Ascending aorta (tissue), 2 donors: Measurements from ENCODE around the gene SPTBN5. TPM values are rescaled to one million over a fixed set of nuclear protein-coding genes. Genes with fewer than 3 reads are reported as not detected.

Source experiments
- DNase-seq, 2 donors: peaks; one replicate each; pipeline ENCODE4 v3.0.0-alpha.2; 2019; ENCODE audit warnings: low spot score in 2 of 2
- H3K27ac ChIP-seq, 2 donors: fragments of 200-600 bp; sonication (generic); one replicate each; pipeline ENCODE4 v1.5.1; 2016 to 2017; ENCODE audit warnings: mild to moderate bottlenecking in 1 of 2
- H3K27me3 ChIP-seq: fragments of 200-600 bp; sonication (generic); one replicate; pipeline ENCODE4 v1.5.1; 2017
- H3K36me3 ChIP-seq, 2 donors: fragments of 200-600 bp; sonication (generic); one replicate each; pipeline ENCODE4 v1.5.1; 2016
- H3K4me1 ChIP-seq, 2 donors: fragments of 200-600 bp; sonication (generic); one replicate each; pipeline ENCODE4 v1.5.1; 2016 to 2017; ENCODE audit warnings: mild to moderate bottlenecking in 1 of 2
- H3K4me3 ChIP-seq, 2 donors: fragments of 200-600 bp; sonication (generic); one replicate each; pipeline ENCODE4 v1.5.1; 2016 to 2017; ENCODE audit warnings: mild to moderate bottlenecking in 1 of 2
- H3K9me3 ChIP-seq, 2 donors: fragments of 200-600 bp; sonication (generic); one replicate each; pipeline ENCODE4 v1.5.1; 2016
- intact Hi-C: fragments of 100-400 bp; cut with DNase I; formaldehyde crosslinking; loops from one replicate; pipeline ENCODE4 v1.15.1; 2023
- total RNA-seq: library from RNA; depleted of rRNA; stranded (reverse); fragments of >200 nt; gene quantifications from one replicate; pipeline ENCODE4 v1.1.0, GENCODE V29; 2016
- TF ChIP-seq, protein P1 (sequence below), 3 experiments: fragments of 200-600 bp in 2 of 3; fragments of 450-650 bp in 1 of 3; sonication (generic) in 2 of 3; IDR thresholded peaks; one replicate each; pipeline ENCODE4 v1.5.1; 2016 to 2019; ENCODE audit warnings: antibody characterized with exemption in 3 of 3, mild to moderate bottlenecking in 1 of 3, moderate library complexity in 1 of 3

SPTBN5 gene
- total RNA-seq, 1 donor from 2014 or later: 1.5 TPM

DNA sequence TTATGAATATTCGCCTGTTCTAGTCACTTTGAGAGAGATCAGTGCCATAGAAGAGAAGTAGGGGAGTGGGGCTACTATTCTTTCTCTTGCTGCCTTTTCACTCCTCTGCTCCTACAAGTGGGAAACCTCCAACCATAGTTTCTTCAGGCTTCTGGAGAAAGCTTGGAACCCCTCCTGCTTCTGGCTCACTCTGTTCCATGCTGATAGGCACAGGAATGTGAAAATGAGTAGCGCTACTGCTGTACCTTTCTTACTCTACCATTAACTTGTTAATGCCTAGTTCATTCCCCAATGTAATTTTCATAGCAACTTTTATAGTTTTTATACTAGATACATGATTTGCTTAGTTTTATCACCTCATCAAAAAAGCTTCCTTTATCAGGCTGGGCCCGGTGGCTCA lies 92.7 kb downstream of the SPTBN5 start:
- Histone ChIP-seq H3K27ac (no peak overlapping the region), H3K4me1 (peaks cover 0 to 17% of the 10 kb centered on the region in 2 donors), H3K36me3 (peaks cover 8 to 18% of the 10 kb centered on the region in 2 donors), H3K27me3 (no peaks in the 10 kb centered on the region), H3K9me3 (no peaks in the 10 kb centered on the region), H3K4me3 (no peak overlapping the region)
- TF ChIP-seq, protein P1, sequence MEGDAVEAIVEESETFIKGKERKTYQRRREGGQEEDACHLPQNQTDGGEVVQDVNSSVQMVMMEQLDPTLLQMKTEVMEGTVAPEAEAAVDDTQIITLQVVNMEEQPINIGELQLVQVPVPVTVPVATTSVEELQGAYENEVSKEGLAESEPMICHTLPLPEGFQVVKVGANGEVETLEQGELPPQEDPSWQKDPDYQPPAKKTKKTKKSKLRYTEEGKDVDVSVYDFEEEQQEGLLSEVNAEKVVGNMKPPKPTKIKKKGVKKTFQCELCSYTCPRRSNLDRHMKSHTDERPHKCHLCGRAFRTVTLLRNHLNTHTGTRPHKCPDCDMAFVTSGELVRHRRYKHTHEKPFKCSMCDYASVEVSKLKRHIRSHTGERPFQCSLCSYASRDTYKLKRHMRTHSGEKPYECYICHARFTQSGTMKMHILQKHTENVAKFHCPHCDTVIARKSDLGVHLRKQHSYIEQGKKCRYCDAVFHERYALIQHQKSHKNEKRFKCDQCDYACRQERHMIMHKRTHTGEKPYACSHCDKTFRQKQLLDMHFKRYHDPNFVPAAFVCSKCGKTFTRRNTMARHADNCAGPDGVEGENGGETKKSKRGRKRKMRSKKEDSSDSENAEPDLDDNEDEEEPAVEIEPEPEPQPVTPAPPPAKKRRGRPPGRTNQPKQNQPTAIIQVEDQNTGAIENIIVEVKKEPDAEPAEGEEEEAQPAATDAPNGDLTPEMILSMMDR (IDR thresholded peaks at IDR 0.05): no peak
- intact Hi-C loops: no loop called here
- DNase-seq: no peak

DNA sequence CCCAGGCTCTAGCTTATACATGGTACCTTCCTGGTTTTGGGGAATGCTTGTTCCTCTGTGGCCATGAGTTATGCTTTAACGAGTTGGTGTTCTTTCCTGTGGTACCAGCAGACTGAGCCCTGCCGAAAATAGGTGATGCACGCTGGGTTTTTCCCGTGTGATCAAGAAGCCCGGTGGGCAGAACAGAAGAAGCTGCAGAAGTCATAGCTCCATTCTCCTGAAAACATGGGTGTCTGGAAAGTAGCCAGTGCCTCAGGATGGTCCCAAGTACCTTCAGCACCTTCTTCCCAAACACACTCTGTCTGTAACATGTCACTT lies 94.4 kb downstream of the SPTBN5 start:
- H3K27ac ChIP-seq: no peak overlapping the region
- TF ChIP-seq, protein P1 (IDR thresholded peaks at IDR 0.05): no peak
- no peak for DNase-seq

DNA sequence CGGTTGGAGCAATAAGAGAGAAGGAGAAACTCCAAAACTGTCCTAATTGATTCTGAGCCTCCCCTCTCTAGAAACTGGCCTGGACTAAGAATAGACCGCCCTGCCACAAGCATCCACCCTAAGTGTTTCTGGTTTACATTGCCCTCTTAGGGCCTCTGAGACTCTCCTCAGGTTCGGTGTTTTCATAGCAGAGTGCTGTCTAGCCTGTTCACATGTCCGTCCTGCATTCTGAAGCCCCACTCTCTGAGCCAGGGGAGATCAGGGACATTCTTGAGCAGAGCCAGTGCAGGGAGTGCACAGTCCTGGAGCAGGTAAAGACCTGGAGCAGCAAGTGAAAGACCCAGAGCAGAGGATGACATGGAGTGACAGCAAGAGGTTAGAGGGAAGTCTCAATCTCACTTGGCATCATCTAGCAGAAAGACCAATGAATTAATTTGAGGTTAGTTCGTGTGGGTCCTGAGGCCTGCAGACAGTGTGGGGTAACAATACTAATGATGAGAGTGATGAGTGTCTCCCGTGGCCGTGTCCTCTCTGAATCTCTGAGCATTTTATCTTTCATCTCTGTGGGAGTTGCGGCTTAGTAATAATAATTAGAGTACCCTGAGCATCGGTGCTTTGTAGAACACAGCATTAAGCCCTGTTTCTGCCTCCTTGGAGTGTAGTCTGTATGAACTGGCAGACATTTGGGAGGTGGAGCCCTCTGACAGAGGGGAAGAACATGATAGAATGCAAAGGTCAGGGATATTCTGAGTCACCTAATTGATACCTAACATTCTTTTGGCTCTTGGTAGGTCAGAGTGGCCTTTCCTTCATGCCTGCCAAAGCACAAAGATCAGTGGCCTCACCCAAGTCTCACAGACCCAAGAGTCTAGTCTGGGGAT lies 95.0 kb downstream of the SPTBN5 start:
- no peak overlapping the region for H3K4me3 ChIP-seq
- H3K4me1 ChIP-seq: peaks cover 0 to 6% of the 10 kb centered on the region in 2 donors
- intact Hi-C loops: no loop called here
- no peaks in the 10 kb centered on the region for H3K9me3 ChIP-seq
- no peak overlapping the region for H3K27ac ChIP-seq
- H3K36me3 ChIP-seq: peaks cover 8 to 18% of the 10 kb centered on the region in 2 donors
- no peak for DNase-seq
- H3K27me3 ChIP-seq: no peaks in the 10 kb centered on the region
- TF ChIP-seq, protein P1 (IDR thresholded peaks at IDR 0.05): no peak

More for the DNA sequence above, 94.4 kb downstream of the SPTBN5 start:
- Histone ChIP-seq H3K4me3 (no peak overlapping the region), H3K4me1 (peaks cover 0 to 7% of the 10 kb centered on the region in 2 donors), H3K27me3 (no peaks in the 10 kb centered on the region), H3K36me3 (peaks cover 8 to 18% of the 10 kb centered on the region in 2 donors), H3K9me3 (no peaks in the 10 kb centered on the region)
- intact Hi-C loops: no loop called here

Other genes with a start within 250 kb of the SPTBN5 start
- gene MGA, start 233.6 kb downstream of the SPTBN5 start, total RNA-seq: 25.3 TPM
- gene MAPKBP1, start 119.6 kb downstream of the SPTBN5 start, total RNA-seq: 27.6 TPM
- 16.4 TPM for gene JMJD7, start 66.0 kb downstream of the SPTBN5 start, total RNA-seq
- 13.9 TPM for gene PLA2G4B, start 55.2 kb downstream of the SPTBN5 start, total RNA-seq
- 70.4 TPM for gene EHD4, start 78.5 kb upstream of the SPTBN5 start, total RNA-seq
- not detected for gene PLA2G4E, start 127.0 kb upstream of the SPTBN5 start, total RNA-seq
- not detected for gene PLA2G4D, start 200.5 kb upstream of the SPTBN5 start, total RNA-seq